Suprapubic skin (tissue), 4 donors: ENCODE data around the gene CXCR1. TPM values are rescaled to one million over a fixed set of nuclear protein-coding genes. Genes with fewer than 3 reads are reported as not detected.

Source experiments
- DNase-seq, 2 donors: peaks; one replicate each; pipeline ENCODE4 v3.0.0-alpha.2; 2019; ENCODE audit warnings: low spot score in 2 of 2
- H3K27ac ChIP-seq: fragments of 200-600 bp; sonication (generic); one replicate; pipeline ENCODE4 v1.5.1; 2019
- H3K27me3 ChIP-seq: fragments of 200-600 bp; sonication (generic); one replicate; pipeline ENCODE4 v1.5.1; 2019
- H3K36me3 ChIP-seq: fragments of 200-600 bp; sonication (generic); one replicate; pipeline ENCODE4 v1.5.1; 2019
- H3K4me1 ChIP-seq: fragments of 200-600 bp; sonication (generic); one replicate; pipeline ENCODE4 v1.5.1; 2019
- H3K4me3 ChIP-seq: fragments of 200-600 bp; sonication (generic); one replicate; pipeline ENCODE4 v1.5.1; 2019; ENCODE audit warnings: mild to moderate bottlenecking
- H3K9me3 ChIP-seq: fragments of 200-600 bp; sonication (generic); one replicate; pipeline ENCODE4 v1.5.1; 2019
- EP300 ChIP-seq: sonication (generic); formaldehyde crosslinking; IDR thresholded peaks from one replicate; pipeline ENCODE4 v1.6.1; 2017; ENCODE audit warnings: antibody characterized with exemption
- POLR2A ChIP-seq, 2 donors: fragments of 450-650 bp; IDR thresholded peaks; one replicate each; pipeline ENCODE4 v1.6.1; 2017; ENCODE audit warnings: antibody characterized with exemption in 2 of 2, mild to moderate bottlenecking in 2 of 2, moderate library complexity in 2 of 2
- POLR2AphosphoS5 ChIP-seq, 3 donors: sonication (generic); formaldehyde crosslinking; IDR thresholded peaks; one replicate each; pipeline ENCODE4 v1.6.1; 2017; ENCODE audit warnings: antibody characterized with exemption in 3 of 3
- WGBS: methylation state at CpG from one replicate; pipeline ENCODE4 v1.1.5; 2018; 5-methylcytosine and 5-hydroxymethylcytosine counted together
- total RNA-seq, 4 donors: library from RNA; depleted of rRNA; stranded (reverse); fragments of >200 nt; gene quantifications; one replicate each; pipeline ENCODE4 v1.1.0, GENCODE V29; 2016
- TF ChIP-seq, protein P1 (sequence below), 2 donors: fragments of 200-600 bp in 1 of 2; fragments of 450-650 bp in 1 of 2; sonication (generic) in 1 of 2; IDR thresholded peaks; one replicate each; pipeline ENCODE4 v1.5.1; 2016 to 2019; ENCODE audit warnings: antibody characterized with exemption in 2 of 2, mild to moderate bottlenecking in 1 of 2, moderate library complexity in 1 of 2

Gene CXCR1
- total RNA-seq, 4 donors from 2014 or later: 0.87 to 1.0 TPM; not detected in 2

- peak overlapping the region; percentile 21 for H3K27ac ChIP-seq
- WGBS: 46% methylated on average over 4 of the region's 4 CpGs
- H3K4me3 ChIP-seq: no peak overlapping the region
- H3K27me3 ChIP-seq: no peaks in the 10 kb centered on the region
- H3K36me3 ChIP-seq: no peaks in the 10 kb centered on the region
- no peaks in the 10 kb centered on the region for H3K9me3 ChIP-seq
- TF ChIP-seq EP300 (no peak), POLR2A (IDR thresholded peaks at IDR 0.05) (no peak), POLR2AphosphoS5 (IDR thresholded peaks at IDR 0.05) (no peak)
- TF ChIP-seq, protein P1, sequence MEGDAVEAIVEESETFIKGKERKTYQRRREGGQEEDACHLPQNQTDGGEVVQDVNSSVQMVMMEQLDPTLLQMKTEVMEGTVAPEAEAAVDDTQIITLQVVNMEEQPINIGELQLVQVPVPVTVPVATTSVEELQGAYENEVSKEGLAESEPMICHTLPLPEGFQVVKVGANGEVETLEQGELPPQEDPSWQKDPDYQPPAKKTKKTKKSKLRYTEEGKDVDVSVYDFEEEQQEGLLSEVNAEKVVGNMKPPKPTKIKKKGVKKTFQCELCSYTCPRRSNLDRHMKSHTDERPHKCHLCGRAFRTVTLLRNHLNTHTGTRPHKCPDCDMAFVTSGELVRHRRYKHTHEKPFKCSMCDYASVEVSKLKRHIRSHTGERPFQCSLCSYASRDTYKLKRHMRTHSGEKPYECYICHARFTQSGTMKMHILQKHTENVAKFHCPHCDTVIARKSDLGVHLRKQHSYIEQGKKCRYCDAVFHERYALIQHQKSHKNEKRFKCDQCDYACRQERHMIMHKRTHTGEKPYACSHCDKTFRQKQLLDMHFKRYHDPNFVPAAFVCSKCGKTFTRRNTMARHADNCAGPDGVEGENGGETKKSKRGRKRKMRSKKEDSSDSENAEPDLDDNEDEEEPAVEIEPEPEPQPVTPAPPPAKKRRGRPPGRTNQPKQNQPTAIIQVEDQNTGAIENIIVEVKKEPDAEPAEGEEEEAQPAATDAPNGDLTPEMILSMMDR (IDR thresholded peaks at IDR 0.05): no peak
- no peak for DNase-seq
- H3K4me1 ChIP-seq: peaks cover 16% of the 10 kb centered on the region
Measured at GRCh38 chr2:218187296-218188015, 20.7 kb upstream of the CXCR1 start.

- Histone ChIP-seq H3K27me3 (no peaks in the 10 kb centered on the region), H3K27ac (no peak overlapping the region), H3K36me3 (no peaks in the 10 kb centered on the region), H3K9me3 (no peaks in the 10 kb centered on the region), H3K4me1 (peaks cover 16% of the 10 kb centered on the region), H3K4me3 (no peak overlapping the region)
- TF ChIP-seq POLR2AphosphoS5 (IDR thresholded peaks at IDR 0.05) (no peak), POLR2A (IDR thresholded peaks at IDR 0.05) (no peak), EP300 (no peak)
- TF ChIP-seq, protein P1 (IDR thresholded peaks at IDR 0.05): no peak
- 36% methylated on average over 1 of the region's 1 CpG for WGBS
- DNase-seq: no peak
Measured at GRCh38 chr2:218186876-218187275, 20.1 kb upstream of the CXCR1 start.

DNA sequence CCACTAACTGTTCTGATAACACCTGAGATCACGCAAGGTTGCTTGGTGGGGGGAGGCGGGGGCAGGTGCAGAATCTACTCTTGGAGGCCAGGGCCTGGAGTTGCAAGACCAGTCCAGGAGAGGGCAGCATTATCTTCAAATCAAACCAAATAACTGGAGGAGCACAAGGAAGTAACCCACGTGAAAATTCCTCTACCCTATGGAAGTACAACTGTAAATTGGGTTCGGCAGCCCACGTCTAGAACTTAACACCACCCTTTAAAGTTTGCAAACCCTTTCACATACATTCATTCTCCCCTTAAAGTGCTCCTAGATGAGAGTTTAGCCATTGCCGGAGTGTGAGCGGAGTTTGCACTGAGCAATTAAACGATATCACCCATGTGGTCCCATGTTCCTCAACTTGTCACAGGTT lies 19.6 kb upstream of the CXCR1 start:
- Histone ChIP-seq H3K4me1 (peaks cover 16% of the 10 kb centered on the region), H3K36me3 (no peaks in the 10 kb centered on the region), H3K9me3 (no peaks in the 10 kb centered on the region), H3K27me3 (no peaks in the 10 kb centered on the region), H3K4me3 (no peak overlapping the region), H3K27ac (no peak overlapping the region)
- peak in 1 of 2 donors; percentile 71 for DNase-seq
- no peak for TF ChIP-seq POLR2AphosphoS5 (IDR thresholded peaks at IDR 0.05)
- TF ChIP-seq, protein P1 (IDR thresholded peaks at IDR 0.05): peak; percentile 41 to 79
- TF ChIP-seq POLR2A (IDR thresholded peaks at IDR 0.05): no peak
- TF ChIP-seq EP300: no peak
- WGBS: 44% methylated on average over 8 of the region's 8 CpGs

DNA sequence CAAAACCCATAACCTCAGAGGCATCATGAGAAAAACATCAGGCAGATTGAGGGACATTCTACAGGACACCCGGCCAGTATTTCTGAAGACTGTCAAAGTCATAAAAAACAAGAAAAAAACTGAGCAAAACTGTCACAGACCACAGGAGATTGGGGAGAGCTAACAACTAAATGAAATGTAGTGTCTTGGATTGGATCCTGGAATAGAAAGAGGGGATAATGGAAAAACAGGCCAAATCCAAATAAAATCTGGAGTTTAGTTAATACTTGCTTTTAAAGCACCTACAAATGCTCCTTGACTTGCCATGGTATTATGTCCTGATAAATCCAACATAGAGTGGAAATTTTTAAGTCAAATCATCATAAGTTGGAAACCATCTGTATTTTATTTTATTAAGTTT lies 17.6 kb upstream of the CXCR1 start:
- DNase-seq: no peak
- peaks cover 20% of the 10 kb centered on the region for H3K4me1 ChIP-seq
- no peaks in the 10 kb centered on the region for H3K36me3 ChIP-seq
- TF ChIP-seq, protein P1 (IDR thresholded peaks at IDR 0.05): no peak
- TF ChIP-seq EP300 (no peak), POLR2AphosphoS5 (IDR thresholded peaks at IDR 0.05) (no peak), POLR2A (IDR thresholded peaks at IDR 0.05) (no peak)
- H3K27ac ChIP-seq: no peak overlapping the region
- WGBS: 88% methylated on average over 1 of the region's 1 CpG
- no peaks in the 10 kb centered on the region for H3K27me3 ChIP-seq
- no peak overlapping the region for H3K4me3 ChIP-seq
- H3K9me3 ChIP-seq: no peaks in the 10 kb centered on the region

DNA sequence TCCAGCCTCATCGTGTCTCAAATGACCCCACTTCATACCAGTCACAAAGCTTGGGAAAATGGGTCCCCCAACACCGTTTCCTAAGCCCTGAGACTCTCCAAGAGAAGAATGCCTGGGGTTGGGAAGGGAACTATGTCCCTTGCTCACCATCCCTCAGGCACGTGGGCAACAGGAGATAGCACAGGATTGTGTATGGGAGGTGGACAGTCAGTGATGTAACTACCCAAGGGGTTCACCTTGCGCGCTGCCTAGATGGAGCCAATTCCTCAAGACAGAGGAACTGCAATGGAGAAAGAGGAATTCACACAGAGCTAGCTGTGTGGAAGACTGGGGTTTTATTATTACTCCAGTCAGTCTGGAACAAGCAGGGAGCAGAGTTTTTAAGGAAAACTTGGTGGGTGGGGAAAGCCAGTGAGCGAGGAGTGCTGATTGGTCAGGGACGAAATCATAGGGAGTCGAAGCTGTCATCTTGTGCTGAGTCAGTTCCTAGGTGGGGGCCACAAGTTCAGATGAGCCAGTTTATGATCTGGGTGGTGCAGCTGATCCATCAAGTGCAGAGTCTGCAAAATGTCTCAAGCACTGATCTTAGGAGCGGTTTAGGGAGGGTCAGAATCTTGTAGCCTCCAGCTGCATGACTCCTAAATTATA lies 13.8 kb upstream of the CXCR1 start:
- H3K36me3 ChIP-seq: no peaks in the 10 kb centered on the region
- TF ChIP-seq POLR2A (IDR thresholded peaks at IDR 0.05) (no peak), POLR2AphosphoS5 (IDR thresholded peaks at IDR 0.05) (no peak), EP300 (no peak)
- TF ChIP-seq, protein P1 (IDR thresholded peaks at IDR 0.05): no peak
- no peak overlapping the region for H3K27ac ChIP-seq
- no peak overlapping the region for H3K4me3 ChIP-seq
- 55% methylated on average over 9 of the region's 9 CpGs for WGBS
- DNase-seq: no peak
- no peaks in the 10 kb centered on the region for H3K9me3 ChIP-seq
- H3K27me3 ChIP-seq: no peaks in the 10 kb centered on the region
- H3K4me1 ChIP-seq: peaks cover 4% of the 10 kb centered on the region
